ENCODE results near the gene VTI1A.

The VTI1A gene

GRCh38 chr10:112811741-112812551, 364.9 kb downstream of the VTI1A start:
- DNase-seq (ENCODE audit: low spot score) = no peak

DNA sequence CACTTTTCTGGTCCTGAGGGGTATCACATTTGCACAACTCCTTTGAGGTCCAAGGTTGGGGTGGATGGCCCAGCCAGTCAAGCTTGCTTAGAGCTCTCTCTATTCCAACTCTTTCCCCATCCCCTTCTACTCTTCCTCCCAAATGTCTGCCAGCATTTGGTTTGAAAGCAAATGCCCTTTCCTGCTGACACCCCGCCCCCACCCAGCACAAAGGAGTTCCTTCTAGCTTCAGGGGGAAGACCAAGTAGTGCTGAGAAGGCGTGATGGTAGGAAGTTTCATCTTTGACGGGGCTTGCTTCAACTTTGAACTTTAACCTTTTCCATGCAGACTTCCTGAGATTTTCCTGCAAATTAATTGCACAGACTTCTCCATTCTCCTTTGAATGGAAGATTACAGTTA, 365.6 kb downstream of the VTI1A start:
- DNase-seq (ENCODE audit: low spot score) = no peak

DNA sequence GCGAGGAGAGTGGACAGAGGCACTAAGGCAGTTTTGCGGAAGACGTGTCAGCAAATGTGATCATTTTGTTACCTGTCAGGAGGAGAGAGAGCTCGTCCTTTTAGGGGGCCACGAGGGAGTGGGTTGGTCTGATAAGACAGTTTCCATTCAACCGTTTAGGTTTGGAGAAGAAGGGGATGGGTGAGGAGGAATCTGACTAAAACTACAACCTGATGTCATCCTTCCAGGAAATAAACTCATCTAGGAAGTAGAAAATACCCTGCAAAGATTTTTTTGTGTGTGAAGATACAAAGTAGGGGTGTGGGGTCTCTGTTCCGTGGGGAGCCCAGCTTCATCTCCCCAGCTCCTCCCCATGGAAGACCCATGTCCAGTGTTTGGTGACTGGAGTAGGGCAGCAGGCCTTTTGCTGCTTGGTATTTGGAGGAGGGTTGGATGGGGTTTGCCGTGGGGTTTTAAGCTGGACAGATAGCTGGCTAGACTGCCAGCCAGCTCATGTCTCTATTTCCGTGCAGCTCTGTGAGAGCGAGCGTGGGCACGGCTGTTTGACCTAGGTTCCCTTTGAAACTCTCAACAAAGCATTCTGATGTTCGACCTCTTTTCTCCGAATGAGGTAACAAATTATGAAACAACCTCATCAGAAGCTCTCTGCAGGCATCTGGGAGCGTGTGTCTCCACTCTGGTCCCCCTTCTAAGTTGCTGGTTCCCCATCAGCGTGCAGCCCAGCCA, 367.0 kb downstream of the VTI1A start:
- no peak for DNase-seq (ENCODE audit: low spot score)

DNA sequence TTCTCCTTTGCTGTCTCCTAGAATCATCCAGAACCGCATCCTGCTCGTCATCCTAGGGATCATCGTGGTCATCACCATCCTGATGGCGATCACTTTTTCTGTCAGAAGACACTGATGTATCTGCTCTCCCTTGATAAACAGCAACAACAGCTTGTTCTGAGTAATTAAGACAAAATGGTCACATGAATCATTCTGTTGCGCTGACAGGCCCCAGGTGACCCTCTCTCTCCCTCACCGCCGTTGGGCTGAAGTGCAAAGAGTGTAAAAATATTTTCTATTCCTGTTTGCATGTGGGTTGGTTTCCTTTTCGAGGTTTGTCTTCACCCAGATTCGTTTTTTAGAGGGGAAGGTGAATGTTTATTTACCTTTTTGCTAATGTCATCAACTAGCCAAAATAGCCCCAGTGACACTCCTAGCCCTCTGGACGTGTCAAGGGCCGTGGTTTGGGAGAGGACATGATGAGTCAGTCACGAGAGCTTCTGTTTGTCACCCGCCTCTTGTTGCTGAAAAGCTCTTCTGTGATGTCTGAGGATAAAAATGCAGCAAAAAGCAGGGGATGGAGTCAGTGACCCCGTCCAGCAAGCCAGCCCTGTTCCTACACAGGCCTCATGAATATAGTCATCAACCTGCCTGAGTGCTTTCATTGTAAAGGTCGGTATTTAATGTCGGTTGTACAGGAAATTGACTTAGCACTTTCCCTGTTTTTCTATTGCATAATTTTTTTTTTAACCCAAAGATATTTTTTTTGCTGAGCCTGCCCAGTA, 368.4 kb downstream of the VTI1A start:
- DNase-seq (ENCODE audit: low spot score) = no peak

GRCh38 chr10:112816033-112816430, 369.0 kb downstream of the VTI1A start:
- no peak for DNase-seq (ENCODE audit: low spot score)

DNA sequence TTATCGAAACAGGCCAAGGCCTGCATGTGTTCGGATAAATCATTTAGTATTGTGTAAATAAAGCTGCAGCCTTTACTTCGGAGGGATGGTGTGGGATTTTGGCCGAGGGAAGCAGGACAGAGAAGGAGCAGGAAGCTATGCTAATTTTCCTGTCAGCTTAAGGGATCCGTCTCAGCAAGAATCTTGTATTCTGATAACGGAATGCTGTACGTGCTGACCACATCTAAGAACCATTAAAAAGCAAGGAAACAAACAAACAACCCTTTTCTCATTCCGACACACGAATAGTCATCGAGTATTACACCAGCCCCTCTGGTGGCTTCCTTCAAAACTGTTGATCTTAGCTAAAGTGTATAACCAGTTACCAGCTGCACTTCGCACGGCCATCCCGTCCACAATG, 369.9 kb downstream of the VTI1A start:
- DNase-seq (ENCODE audit: low spot score) = no peak

DNA sequence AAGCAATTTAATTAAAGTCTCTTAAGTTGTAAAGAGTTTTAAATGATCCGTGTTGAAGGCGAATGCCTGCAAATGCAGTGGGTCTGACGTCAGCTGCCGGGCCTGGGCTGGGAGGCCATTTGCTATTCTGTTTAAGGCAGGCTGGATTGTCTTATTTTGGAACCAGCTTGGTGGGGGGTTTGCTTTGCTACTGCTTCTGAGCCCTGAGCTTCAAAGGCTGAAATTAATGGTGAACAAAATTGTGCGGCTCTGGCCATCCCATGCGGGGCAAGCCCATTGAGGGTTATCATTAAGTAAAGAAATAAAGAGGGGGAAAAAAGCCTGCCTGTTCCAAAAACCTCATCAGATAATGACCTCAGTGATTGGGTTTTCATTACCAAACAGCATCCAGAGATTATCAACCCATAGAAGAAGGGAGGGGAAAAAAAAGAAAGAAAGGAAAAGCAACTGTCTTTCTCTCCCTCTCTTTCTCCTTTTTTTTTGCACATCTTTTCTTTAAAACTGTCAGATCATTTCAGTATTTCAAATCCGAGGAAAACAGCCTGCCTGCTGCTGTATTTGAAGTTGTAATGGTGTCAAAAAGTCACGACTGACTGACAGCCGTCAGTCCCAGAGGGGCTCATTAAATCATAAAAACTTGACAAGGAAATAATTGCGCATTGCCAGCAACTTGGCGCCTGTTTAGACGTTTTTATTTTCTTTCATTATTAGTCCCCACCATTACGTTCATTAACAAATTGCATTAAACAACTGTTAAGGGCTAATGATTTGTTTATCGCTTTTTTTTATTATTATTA, 371.2 kb downstream of the VTI1A start:
- DNase-seq (ENCODE audit: low spot score) = no peak

- no peak for DNase-seq (ENCODE audit: low spot score)
Measured at GRCh38 chr10:112819231-112819630, 372.2 kb downstream of the VTI1A start.

- DNase-seq (ENCODE audit: low spot score) = no peak
Measured at GRCh38 chr10:112820320-112820719, 373.3 kb downstream of the VTI1A start.

DNA sequence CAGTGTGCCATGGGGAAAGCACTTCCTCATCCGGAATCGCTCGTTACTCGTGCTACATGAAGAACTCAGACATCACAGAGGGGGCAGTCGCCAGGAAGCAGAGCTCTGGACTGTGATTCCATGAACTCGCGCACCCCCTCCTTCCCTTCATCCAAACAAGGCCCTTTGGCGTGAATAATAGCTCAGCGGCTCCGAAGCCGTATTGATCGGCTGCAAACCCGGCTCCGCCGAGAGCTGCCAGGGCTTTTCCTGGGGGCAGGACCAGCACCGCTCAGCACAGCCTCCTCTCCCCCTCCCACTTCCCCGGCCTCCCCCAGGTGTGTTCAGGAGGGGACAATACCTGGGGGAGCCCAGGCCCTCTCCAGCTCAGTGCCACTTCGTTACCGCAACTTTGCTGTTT, 374.0 kb downstream of the VTI1A start:
- no peak for DNase-seq (ENCODE audit: low spot score)

DNA sequence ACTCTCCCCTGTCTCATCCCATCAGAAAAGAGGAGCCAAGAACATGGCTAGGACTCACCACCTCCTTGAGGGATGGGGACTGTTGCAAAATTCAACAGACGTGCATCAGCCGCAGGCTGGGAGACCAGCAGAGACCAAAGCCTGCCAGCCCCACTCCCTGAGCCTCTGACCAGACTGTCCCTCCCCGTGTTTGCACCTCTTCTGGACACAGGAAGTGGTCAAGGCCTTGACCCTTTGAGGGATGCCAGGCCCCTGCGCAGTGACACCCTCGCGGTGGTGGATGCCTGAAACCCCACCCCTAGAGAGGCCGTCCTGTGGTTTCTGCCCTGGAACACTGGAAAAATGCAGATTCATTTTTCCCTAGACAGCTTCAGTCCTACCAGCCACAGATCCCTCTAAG, 374.6 kb downstream of the VTI1A start:
- DNase-seq (ENCODE audit: low spot score) = no peak

DNA sequence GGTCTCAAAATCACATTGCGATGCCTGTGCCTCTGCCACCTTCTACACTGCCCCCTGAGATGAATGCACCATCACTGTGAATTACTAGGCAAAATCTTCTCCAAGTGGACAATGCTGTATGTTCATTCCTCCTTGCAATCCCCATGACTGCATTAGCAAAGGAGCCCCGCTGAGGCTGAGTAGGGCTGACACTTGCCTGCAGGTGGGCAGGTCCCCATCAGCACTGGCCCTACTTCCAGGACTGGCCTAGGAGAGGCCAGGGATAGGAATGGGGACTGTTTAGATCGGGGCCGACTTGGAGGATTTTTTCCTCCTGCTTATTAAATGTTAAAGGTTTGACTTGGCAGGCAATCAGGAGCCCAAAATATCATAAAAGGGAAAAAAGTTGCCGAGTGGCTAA, 376.0 kb downstream of the VTI1A start:
- DNase-seq (ENCODE audit: low spot score) = no peak

- DNase-seq (ENCODE audit: low spot score) = no peak
Measured at GRCh38 chr10:112823604-112824003, 376.6 kb downstream of the VTI1A start.

GRCh38 chr10:112826018-112826697, 379.1 kb downstream of the VTI1A start:
- no peak for DNase-seq (ENCODE audit: low spot score)

DNA sequence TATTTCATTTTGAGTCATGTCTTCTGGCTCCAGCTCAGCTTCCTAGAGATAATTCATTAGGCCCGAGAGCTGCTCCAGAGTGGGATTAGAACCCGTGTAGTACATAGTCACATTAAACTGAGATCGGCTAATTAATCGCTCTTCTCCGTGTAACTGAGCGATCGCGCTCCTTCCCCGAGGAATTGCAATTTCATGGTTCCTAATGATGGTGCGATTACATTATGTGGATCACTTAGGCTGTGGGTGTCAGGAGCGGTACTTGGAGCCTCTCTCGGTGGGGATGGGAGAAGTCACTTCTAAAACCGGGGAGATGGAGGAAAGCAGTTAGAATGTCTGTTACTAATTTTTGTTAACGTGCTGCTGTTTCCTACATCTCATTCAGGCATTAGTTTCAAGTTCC, 380.1 kb downstream of the VTI1A start:
- no peak for DNase-seq (ENCODE audit: low spot score)

DNA sequence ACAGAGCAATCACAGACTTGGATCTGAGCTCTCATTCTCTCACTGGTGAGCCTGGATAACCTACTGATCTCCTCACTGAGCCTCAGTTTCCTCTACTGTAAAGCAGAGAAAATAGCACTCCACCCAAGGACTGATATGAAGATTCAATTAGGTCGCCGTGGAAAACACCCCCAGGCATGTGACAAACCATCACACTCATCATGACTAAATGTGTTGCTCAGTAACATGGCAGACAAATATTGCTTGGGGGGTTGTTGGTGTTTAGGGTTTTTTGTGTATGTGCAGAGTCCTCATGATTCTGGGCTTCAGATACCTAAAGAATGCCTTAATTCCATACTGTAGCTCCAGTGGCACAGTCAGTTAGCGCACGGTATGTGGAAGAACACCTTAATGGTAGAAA, 380.9 kb downstream of the VTI1A start:
- DNase-seq (ENCODE audit: low spot score) = no peak

- no peak for DNase-seq (ENCODE audit: low spot score)
Measured at GRCh38 chr10:112831859-112832258, 384.8 kb downstream of the VTI1A start.

DNA sequence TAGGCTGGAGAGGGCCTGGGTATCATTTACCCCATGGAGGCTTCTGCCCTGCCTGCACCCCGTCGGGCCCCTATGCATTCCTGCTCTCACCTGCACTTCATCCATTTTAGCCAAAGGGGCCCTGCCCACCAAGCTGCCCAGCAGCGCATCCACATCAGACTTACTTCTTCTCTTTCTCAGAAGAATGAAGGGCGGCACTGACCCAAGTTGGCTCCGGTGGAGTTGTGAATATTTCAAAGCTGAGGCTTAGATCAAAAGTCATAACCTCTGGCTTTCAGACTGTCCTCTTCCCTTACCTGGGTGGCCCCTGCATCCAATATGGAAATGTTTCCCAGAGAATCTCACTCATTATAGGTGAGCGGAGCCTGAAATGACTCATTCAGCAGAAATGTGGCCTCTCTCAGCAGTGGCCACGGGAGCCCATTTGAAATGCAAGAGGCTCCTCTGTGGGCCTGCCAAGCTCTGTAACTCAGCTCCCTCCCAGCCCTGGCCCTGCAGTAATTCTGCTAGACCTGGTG, 385.4 kb downstream of the VTI1A start:
- DNase-seq (ENCODE audit: low spot score) = no peak

DNA sequence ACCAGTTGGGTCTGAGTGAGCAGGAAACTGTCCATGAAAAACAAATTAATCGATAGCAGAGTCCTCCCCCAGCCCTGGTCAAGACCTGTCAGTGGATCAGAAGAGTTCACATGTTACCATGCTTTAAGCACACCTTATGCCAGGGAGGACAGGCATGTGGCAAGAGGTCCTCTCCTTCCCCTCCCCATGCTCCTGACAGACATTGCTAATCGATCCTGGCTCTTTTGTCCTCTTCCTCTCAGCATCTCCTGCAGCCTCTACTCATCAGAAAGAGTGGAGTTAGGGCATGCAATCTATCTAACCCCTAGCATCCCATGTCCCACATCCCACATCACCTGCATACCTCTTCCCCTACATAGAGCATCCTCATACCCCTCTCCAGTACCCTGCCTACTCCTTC, 385.9 kb downstream of the VTI1A start:
- DNase-seq (ENCODE audit: low spot score) = no peak

DNA sequence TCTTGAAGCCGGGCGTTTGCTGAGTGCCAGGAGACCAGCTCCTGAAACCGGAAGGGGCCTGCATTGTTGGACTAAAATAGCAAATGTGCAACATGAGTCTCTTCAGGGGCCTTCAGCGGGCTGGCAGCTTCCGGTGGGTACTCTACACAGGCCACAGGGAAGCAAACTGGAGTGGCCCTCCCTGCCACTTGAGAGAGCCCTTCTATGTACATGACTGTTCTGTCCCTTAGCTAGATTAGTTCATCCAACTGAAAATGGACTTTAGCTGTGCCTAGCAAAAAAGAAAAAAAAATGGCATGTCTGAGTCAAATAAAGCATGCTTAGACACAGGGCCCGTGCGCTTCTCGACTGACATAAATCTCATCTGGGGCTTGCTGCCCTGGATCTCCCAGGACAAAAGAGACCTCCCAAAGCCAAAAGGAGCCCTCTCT, 387.8 kb downstream of the VTI1A start:
- no peak for DNase-seq (ENCODE audit: low spot score)

DNA sequence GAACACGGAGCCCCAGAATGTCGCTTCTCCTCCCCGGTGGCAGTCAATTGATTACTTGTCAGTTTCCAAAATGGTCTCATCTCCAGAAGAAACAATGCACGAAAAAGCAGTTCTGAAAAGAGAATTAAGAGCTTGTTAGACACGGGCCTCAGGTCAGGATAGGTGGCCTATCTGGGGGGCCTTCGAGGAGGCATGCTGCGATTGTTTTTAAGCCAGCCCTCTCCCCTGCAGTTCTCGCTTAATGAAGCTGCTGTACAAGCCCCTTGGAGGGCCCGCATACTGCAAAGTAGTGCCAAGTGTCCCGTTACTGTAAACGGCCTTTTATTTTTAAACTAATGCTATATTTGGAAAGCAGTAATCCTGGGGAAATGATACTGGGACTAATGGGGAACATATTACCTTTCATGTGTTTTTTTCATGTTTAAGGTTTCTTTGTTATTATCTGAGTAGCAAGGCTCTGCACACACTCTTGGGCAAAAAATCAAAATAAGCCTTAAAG, 388.3 kb downstream of the VTI1A start:
- no peak for DNase-seq (ENCODE audit: low spot score)
